ENCODE data around the gene LRRC8C. TPM values are rescaled to one million over a fixed set of nuclear protein-coding genes. Genes with fewer than 3 reads are reported as not detected.

LRRC8C gene
- total RNA-seq, 1 donor from 2014 or later: 6.3 TPM

DNA sequence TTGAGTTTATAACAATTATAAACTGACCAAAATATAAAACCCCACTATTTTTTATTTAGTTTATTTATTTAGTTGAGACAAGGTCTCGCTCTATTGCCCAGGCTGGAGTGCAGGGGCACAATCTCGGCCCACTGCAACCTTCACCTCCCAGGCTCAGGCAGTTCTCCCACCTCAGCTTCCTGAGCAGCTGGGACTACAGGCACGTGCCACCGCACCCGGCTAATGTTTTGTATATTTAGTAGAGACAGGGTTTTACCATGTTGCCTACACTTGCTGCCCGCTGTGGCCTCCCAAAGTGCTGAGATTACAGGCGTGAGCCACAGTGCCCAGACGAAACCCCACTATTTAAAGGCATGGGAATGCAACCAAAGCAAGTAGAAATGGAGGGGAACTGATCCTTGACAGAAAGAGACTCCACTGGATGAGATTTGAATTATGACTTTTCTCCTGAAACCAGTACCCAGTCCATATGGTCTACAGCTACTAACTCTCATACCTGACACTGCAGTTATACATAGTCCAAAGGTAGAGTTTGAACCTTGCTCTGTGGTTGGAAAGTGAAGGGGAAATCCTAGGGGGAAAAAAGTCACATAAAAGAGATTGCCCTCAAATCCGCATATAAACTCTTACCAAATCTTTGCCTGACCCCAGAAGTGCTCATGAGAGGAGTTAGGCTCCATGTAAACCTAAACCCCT, 11.3 kb downstream of the LRRC8C start:
- H3K27me3 ChIP-seq (ENCODE audit: control insufficient read depth in 3 of 3, insufficient read depth in 3 of 3, low read length in 3 of 3): no peaks in the 10 kb centered on the region
- H3K9ac ChIP-seq (ENCODE audit: low read depth in 1 of 3, low read length in 3 of 3): no peak overlapping the region
- H3K9me3 ChIP-seq (ENCODE audit: control insufficient read depth in 3 of 3, low read length in 3 of 3): no peaks in the 10 kb centered on the region
- H3K4me3 ChIP-seq (ENCODE audit: low read length in 3 of 3): no peak overlapping the region
- H3K27ac ChIP-seq (ENCODE audit: low read depth, low read length): no peak overlapping the region
- no peaks in the 10 kb centered on the region for H3K4me1 ChIP-seq (ENCODE audit: control insufficient read depth in 3 of 3, insufficient read depth in 3 of 3, low read length in 3 of 3)
- no peaks in the 10 kb centered on the region for H3K36me3 ChIP-seq (ENCODE audit: control insufficient read depth in 3 of 3, insufficient read depth in 3 of 3, low read length in 3 of 3)

GRCh38 chr1:89646259-89646658, 13.3 kb downstream of the LRRC8C start:
- Histone ChIP-seq H3K36me3 (ENCODE audit: control insufficient read depth in 3 of 3, insufficient read depth in 3 of 3, low read length in 3 of 3) (no peaks in the 10 kb centered on the region), H3K4me1 (ENCODE audit: control insufficient read depth in 3 of 3, insufficient read depth in 3 of 3, low read length in 3 of 3) (no peaks in the 10 kb centered on the region), H3K27me3 (ENCODE audit: control insufficient read depth in 3 of 3, insufficient read depth in 3 of 3, low read length in 3 of 3) (no peaks in the 10 kb centered on the region)

GRCh38 chr1:89649783-89650182, 16.9 kb downstream of the LRRC8C start:
- H3K27ac ChIP-seq (ENCODE audit: low read depth, low read length): no peak overlapping the region

More at GRCh38 chr1:89646259-89646658, 13.3 kb downstream of the LRRC8C start:
- Histone ChIP-seq H3K27ac (ENCODE audit: low read depth, low read length) (no peak overlapping the region), H3K9me3 (ENCODE audit: control insufficient read depth in 3 of 3, low read length in 3 of 3) (no peaks in the 10 kb centered on the region), H3K9ac (ENCODE audit: low read depth in 1 of 3, low read length in 3 of 3) (no peak overlapping the region), H3K4me3 (ENCODE audit: low read length in 3 of 3) (no peak overlapping the region)

DNA sequence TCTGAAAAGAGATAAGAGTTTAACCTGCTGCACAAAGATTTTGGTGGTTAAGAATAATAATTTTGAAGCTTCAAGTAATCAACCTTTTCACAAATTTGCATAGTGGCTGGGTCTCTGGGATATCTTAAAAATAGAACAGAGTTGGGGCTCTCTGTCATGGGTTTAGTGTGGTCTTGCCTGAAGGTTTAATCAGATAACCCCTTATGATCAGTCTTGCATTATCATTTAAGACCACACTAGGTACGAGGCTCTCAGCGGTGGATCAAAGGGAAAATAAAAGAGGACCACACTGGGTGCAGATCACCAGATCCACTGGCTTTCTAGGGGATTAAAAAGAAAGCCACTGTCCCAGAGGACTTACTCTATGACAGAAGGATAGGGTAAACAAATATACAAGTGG, 19.5 kb downstream of the LRRC8C start:
- no peak overlapping the region for H3K4me3 ChIP-seq (ENCODE audit: low read length in 3 of 3)
- H3K4me1 ChIP-seq (ENCODE audit: control insufficient read depth in 3 of 3, insufficient read depth in 3 of 3, low read length in 3 of 3): no peaks in the 10 kb centered on the region
- H3K27ac ChIP-seq (ENCODE audit: low read depth, low read length): peak overlapping the region; percentile 17
- H3K36me3 ChIP-seq (ENCODE audit: control insufficient read depth in 3 of 3, insufficient read depth in 3 of 3, low read length in 3 of 3): no peaks in the 10 kb centered on the region
- no peaks in the 10 kb centered on the region for H3K27me3 ChIP-seq (ENCODE audit: control insufficient read depth in 3 of 3, insufficient read depth in 3 of 3, low read length in 3 of 3)
- H3K9me3 ChIP-seq (ENCODE audit: control insufficient read depth in 3 of 3, low read length in 3 of 3): no peaks in the 10 kb centered on the region
- no peak overlapping the region for H3K9ac ChIP-seq (ENCODE audit: low read depth in 1 of 3, low read length in 3 of 3)

More at GRCh38 chr1:89649783-89650182, 16.9 kb downstream of the LRRC8C start:
- Histone ChIP-seq H3K4me3 (ENCODE audit: low read length in 3 of 3) (no peak overlapping the region), H3K9ac (ENCODE audit: low read depth in 1 of 3, low read length in 3 of 3) (no peak overlapping the region), H3K4me1 (ENCODE audit: control insufficient read depth in 3 of 3, insufficient read depth in 3 of 3, low read length in 3 of 3) (no peaks in the 10 kb centered on the region), H3K27me3 (ENCODE audit: control insufficient read depth in 3 of 3, insufficient read depth in 3 of 3, low read length in 3 of 3) (no peaks in the 10 kb centered on the region), H3K9me3 (ENCODE audit: control insufficient read depth in 3 of 3, low read length in 3 of 3) (no peaks in the 10 kb centered on the region), H3K36me3 (ENCODE audit: control insufficient read depth in 3 of 3, insufficient read depth in 3 of 3, low read length in 3 of 3) (no peaks in the 10 kb centered on the region)

DNA sequence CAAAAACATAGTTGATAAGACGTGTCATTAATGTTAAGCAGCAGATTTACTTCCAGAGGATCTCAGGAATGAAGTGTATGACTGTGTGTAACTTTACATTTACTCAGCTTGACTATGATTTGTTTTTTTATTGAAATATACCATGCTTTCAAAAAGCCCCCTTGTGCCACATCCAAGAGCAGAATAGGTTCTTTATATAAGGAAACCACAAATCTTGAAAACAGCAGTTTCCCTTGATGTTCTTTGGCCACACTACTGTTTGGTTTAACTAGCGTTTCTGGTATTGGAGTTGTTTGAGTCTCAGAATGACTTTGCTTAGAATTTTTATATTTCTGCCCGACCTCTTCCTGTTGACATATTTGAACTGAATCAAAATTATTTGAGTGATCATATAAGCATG, 25.0 kb downstream of the LRRC8C start:
- Histone ChIP-seq H3K4me3 (ENCODE audit: low read length in 3 of 3) (no peak overlapping the region), H3K9me3 (ENCODE audit: control insufficient read depth in 3 of 3, low read length in 3 of 3) (no peaks in the 10 kb centered on the region), H3K9ac (ENCODE audit: low read depth in 1 of 3, low read length in 3 of 3) (no peak overlapping the region), H3K36me3 (ENCODE audit: control insufficient read depth in 3 of 3, insufficient read depth in 3 of 3, low read length in 3 of 3) (no peaks in the 10 kb centered on the region), H3K27me3 (ENCODE audit: control insufficient read depth in 3 of 3, insufficient read depth in 3 of 3, low read length in 3 of 3) (no peaks in the 10 kb centered on the region), H3K27ac (ENCODE audit: low read depth, low read length) (no peak overlapping the region), H3K4me1 (ENCODE audit: control insufficient read depth in 3 of 3, insufficient read depth in 3 of 3, low read length in 3 of 3) (peaks cover 4 to 9% (median 6%) of the 10 kb centered on the region in 3 donors)

GRCh38 chr1:89659322-89660081, 26.6 kb downstream of the LRRC8C start:
- H3K27ac ChIP-seq (ENCODE audit: low read depth, low read length): no peak overlapping the region
- no peaks in the 10 kb centered on the region for H3K27me3 ChIP-seq (ENCODE audit: control insufficient read depth in 3 of 3, insufficient read depth in 3 of 3, low read length in 3 of 3)
- no peaks in the 10 kb centered on the region for H3K36me3 ChIP-seq (ENCODE audit: control insufficient read depth in 3 of 3, insufficient read depth in 3 of 3, low read length in 3 of 3)
- peaks cover 4 to 9% (median 6%) of the 10 kb centered on the region in 3 donors for H3K4me1 ChIP-seq (ENCODE audit: control insufficient read depth in 3 of 3, insufficient read depth in 3 of 3, low read length in 3 of 3)
- H3K9ac ChIP-seq (ENCODE audit: low read depth in 1 of 3, low read length in 3 of 3): no peak overlapping the region
- H3K4me3 ChIP-seq (ENCODE audit: low read length in 3 of 3): no peak overlapping the region
- H3K9me3 ChIP-seq (ENCODE audit: control insufficient read depth in 3 of 3, low read length in 3 of 3): no peaks in the 10 kb centered on the region

GRCh38 chr1:89660224-89661061, 27.5 kb downstream of the LRRC8C start:
- Histone ChIP-seq H3K36me3 (ENCODE audit: control insufficient read depth in 3 of 3, insufficient read depth in 3 of 3, low read length in 3 of 3) (no peaks in the 10 kb centered on the region), H3K9me3 (ENCODE audit: control insufficient read depth in 3 of 3, low read length in 3 of 3) (no peaks in the 10 kb centered on the region), H3K27ac (ENCODE audit: low read depth, low read length) (no peak overlapping the region), H3K9ac (ENCODE audit: low read depth in 1 of 3, low read length in 3 of 3) (no peak overlapping the region), H3K4me1 (ENCODE audit: control insufficient read depth in 3 of 3, insufficient read depth in 3 of 3, low read length in 3 of 3) (peaks cover 4 to 9% (median 6%) of the 10 kb centered on the region in 3 donors), H3K27me3 (ENCODE audit: control insufficient read depth in 3 of 3, insufficient read depth in 3 of 3, low read length in 3 of 3) (no peaks in the 10 kb centered on the region), H3K4me3 (ENCODE audit: low read length in 3 of 3) (no peak overlapping the region)

- Histone ChIP-seq H3K27me3 (ENCODE audit: control insufficient read depth in 3 of 3, insufficient read depth in 3 of 3, low read length in 3 of 3) (no peaks in the 10 kb centered on the region), H3K27ac (ENCODE audit: low read depth, low read length) (no peak overlapping the region), H3K4me1 (ENCODE audit: control insufficient read depth in 3 of 3, insufficient read depth in 3 of 3, low read length in 3 of 3) (peaks cover 0 to 4% (median 0%) of the 10 kb centered on the region in 3 donors), H3K9me3 (ENCODE audit: control insufficient read depth in 3 of 3, low read length in 3 of 3) (no peaks in the 10 kb centered on the region), H3K9ac (ENCODE audit: low read depth in 1 of 3, low read length in 3 of 3) (no peak overlapping the region), H3K36me3 (ENCODE audit: control insufficient read depth in 3 of 3, insufficient read depth in 3 of 3, low read length in 3 of 3) (no peaks in the 10 kb centered on the region), H3K4me3 (ENCODE audit: low read length in 3 of 3) (no peak overlapping the region)
Observed at GRCh38 chr1:89665941-89666340, 33.0 kb downstream of the LRRC8C start.

- Histone ChIP-seq H3K27me3 (ENCODE audit: control insufficient read depth in 3 of 3, insufficient read depth in 3 of 3, low read length in 3 of 3) (no peaks in the 10 kb centered on the region), H3K36me3 (ENCODE audit: control insufficient read depth in 3 of 3, insufficient read depth in 3 of 3, low read length in 3 of 3) (no peaks in the 10 kb centered on the region), H3K9ac (ENCODE audit: low read depth in 1 of 3, low read length in 3 of 3) (no peak overlapping the region), H3K27ac (ENCODE audit: low read depth, low read length) (no peak overlapping the region), H3K4me3 (ENCODE audit: low read length in 3 of 3) (no peak overlapping the region), H3K4me1 (ENCODE audit: control insufficient read depth in 3 of 3, insufficient read depth in 3 of 3, low read length in 3 of 3) (peaks cover 0 to 3% (median 0%) of the 10 kb centered on the region in 3 donors), H3K9me3 (ENCODE audit: control insufficient read depth in 3 of 3, low read length in 3 of 3) (no peaks in the 10 kb centered on the region)
Observed at GRCh38 chr1:89666640-89667039, 33.7 kb downstream of the LRRC8C start.

Data from skeletal muscle tissue (tissue), 4 donors.